ENCODE results near the gene HES7.

The HES7 gene

DNA sequence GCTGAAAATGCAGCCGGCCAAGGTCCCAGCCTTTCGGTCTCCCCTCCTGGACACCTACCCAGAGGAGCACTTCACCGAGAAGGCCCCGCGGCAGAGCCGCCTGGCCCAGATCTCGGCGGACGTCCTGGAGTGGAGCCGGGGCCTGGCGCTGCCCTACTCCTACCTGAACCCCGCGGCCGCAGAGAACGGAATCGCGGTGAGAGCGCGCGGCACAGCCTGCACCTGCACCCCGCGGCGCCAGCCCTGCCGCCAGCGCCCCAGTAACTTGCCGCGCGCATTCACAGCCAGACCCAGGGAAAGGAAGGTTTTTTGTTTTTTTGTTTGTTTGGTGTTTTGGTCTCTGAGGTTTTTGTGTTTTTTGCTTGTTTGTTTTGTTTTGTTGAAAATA is 51.6 kb downstream of the HES7 start:
- TF ChIP-seq, protein P1, sequence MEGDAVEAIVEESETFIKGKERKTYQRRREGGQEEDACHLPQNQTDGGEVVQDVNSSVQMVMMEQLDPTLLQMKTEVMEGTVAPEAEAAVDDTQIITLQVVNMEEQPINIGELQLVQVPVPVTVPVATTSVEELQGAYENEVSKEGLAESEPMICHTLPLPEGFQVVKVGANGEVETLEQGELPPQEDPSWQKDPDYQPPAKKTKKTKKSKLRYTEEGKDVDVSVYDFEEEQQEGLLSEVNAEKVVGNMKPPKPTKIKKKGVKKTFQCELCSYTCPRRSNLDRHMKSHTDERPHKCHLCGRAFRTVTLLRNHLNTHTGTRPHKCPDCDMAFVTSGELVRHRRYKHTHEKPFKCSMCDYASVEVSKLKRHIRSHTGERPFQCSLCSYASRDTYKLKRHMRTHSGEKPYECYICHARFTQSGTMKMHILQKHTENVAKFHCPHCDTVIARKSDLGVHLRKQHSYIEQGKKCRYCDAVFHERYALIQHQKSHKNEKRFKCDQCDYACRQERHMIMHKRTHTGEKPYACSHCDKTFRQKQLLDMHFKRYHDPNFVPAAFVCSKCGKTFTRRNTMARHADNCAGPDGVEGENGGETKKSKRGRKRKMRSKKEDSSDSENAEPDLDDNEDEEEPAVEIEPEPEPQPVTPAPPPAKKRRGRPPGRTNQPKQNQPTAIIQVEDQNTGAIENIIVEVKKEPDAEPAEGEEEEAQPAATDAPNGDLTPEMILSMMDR (conservative IDR thresholded peaks at IDR 0.05) = no peak
- H3K27ac ChIP-seq = no peak overlapping the region

GRCh38 chr17:8071496-8071895 is 52.4 kb downstream of the HES7 start:
- TF ChIP-seq, protein P1 (conservative IDR thresholded peaks at IDR 0.05) = no peak
- no peak overlapping the region for H3K27ac ChIP-seq

All from VCaP (cell line).